Thyroid gland (tissue), 4 donors: Measurements from ENCODE around the gene MAP1B.

ENCODE experiments used
- POLR2A ChIP-seq, 2 donors: fragments of 450-650 bp; IDR thresholded peaks; one replicate each; pipeline ENCODE4 v1.6.1; 2017; ENCODE audit warnings: antibody characterized with exemption in 2 of 2, mild to moderate bottlenecking in 2 of 2, moderate library complexity in 1 of 2
- TF ChIP-seq, protein P1 (sequence below), 6 experiments: fragments of 200-600 bp in 3 of 6; fragments of 450-650 bp in 3 of 6; sonication (generic) in 3 of 6; IDR thresholded peaks; one replicate each; pipeline ENCODE4 v1.5.1; 2016 to 2019; ENCODE audit warnings: antibody characterized with exemption in 6 of 6, mild to moderate bottlenecking in 2 of 6, inconsistent platforms in 1 of 6, moderate library complexity in 1 of 6

GRCh38 chr5:72224946-72225463, 117.7 kb downstream of the MAP1B start:
- TF ChIP-seq, protein P1, sequence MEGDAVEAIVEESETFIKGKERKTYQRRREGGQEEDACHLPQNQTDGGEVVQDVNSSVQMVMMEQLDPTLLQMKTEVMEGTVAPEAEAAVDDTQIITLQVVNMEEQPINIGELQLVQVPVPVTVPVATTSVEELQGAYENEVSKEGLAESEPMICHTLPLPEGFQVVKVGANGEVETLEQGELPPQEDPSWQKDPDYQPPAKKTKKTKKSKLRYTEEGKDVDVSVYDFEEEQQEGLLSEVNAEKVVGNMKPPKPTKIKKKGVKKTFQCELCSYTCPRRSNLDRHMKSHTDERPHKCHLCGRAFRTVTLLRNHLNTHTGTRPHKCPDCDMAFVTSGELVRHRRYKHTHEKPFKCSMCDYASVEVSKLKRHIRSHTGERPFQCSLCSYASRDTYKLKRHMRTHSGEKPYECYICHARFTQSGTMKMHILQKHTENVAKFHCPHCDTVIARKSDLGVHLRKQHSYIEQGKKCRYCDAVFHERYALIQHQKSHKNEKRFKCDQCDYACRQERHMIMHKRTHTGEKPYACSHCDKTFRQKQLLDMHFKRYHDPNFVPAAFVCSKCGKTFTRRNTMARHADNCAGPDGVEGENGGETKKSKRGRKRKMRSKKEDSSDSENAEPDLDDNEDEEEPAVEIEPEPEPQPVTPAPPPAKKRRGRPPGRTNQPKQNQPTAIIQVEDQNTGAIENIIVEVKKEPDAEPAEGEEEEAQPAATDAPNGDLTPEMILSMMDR (IDR thresholded peaks at IDR 0.05), result no peak
- no peak for TF ChIP-seq POLR2A (IDR thresholded peaks at IDR 0.05)
